ENCODE measurements around the gene RPP25L. TPM values are rescaled to one million over a fixed set of nuclear protein-coding genes. Genes with fewer than 3 reads are reported as not detected.

RPP25L gene
- total and polyA plus RNA-seq, 9 of the 15 experiments (the other 6 are each of a cell fraction or from before 2014, with no cell fraction given) = 16.3 to 43.7 (median 29.0) TPM

DNA sequence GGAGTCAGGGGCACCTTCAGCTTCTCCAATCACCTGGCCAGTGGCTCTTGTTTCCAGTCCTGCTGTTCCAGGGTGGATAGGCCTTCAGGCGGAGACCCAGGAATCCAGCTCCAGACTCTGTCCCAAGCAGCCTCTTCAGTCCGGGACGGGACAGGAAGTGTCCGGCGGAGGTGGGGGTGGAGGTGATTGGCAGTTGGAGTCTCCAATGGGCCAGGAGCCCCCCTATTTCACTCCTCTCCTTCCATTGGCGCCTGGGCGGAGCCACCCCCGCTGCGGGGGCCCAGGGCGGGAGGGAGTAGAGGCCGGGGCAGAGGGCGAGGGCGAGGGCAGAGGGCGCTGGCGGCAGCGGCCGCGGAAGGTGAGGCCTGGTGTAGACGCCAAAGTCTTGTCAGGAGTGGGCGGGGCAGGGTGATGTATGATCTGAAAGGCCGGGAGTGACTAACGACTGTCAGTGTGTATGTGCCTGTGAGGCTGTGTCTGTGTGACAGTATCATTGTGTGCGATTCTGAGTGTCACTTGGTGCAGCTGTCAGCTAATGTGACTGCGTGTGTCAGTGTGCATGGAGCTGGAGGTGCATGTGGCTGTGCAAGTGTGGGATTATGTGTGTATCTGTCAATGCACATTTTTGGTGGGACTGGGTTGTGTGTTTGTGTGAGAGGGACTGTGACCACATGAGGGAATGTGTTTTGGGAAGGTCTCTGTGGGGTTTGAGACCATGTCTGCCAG, 40.1 kb upstream of the RPP25L start, which contains the start of gene IL11RA (continued):
- TF ChIP-seq, protein P1, sequence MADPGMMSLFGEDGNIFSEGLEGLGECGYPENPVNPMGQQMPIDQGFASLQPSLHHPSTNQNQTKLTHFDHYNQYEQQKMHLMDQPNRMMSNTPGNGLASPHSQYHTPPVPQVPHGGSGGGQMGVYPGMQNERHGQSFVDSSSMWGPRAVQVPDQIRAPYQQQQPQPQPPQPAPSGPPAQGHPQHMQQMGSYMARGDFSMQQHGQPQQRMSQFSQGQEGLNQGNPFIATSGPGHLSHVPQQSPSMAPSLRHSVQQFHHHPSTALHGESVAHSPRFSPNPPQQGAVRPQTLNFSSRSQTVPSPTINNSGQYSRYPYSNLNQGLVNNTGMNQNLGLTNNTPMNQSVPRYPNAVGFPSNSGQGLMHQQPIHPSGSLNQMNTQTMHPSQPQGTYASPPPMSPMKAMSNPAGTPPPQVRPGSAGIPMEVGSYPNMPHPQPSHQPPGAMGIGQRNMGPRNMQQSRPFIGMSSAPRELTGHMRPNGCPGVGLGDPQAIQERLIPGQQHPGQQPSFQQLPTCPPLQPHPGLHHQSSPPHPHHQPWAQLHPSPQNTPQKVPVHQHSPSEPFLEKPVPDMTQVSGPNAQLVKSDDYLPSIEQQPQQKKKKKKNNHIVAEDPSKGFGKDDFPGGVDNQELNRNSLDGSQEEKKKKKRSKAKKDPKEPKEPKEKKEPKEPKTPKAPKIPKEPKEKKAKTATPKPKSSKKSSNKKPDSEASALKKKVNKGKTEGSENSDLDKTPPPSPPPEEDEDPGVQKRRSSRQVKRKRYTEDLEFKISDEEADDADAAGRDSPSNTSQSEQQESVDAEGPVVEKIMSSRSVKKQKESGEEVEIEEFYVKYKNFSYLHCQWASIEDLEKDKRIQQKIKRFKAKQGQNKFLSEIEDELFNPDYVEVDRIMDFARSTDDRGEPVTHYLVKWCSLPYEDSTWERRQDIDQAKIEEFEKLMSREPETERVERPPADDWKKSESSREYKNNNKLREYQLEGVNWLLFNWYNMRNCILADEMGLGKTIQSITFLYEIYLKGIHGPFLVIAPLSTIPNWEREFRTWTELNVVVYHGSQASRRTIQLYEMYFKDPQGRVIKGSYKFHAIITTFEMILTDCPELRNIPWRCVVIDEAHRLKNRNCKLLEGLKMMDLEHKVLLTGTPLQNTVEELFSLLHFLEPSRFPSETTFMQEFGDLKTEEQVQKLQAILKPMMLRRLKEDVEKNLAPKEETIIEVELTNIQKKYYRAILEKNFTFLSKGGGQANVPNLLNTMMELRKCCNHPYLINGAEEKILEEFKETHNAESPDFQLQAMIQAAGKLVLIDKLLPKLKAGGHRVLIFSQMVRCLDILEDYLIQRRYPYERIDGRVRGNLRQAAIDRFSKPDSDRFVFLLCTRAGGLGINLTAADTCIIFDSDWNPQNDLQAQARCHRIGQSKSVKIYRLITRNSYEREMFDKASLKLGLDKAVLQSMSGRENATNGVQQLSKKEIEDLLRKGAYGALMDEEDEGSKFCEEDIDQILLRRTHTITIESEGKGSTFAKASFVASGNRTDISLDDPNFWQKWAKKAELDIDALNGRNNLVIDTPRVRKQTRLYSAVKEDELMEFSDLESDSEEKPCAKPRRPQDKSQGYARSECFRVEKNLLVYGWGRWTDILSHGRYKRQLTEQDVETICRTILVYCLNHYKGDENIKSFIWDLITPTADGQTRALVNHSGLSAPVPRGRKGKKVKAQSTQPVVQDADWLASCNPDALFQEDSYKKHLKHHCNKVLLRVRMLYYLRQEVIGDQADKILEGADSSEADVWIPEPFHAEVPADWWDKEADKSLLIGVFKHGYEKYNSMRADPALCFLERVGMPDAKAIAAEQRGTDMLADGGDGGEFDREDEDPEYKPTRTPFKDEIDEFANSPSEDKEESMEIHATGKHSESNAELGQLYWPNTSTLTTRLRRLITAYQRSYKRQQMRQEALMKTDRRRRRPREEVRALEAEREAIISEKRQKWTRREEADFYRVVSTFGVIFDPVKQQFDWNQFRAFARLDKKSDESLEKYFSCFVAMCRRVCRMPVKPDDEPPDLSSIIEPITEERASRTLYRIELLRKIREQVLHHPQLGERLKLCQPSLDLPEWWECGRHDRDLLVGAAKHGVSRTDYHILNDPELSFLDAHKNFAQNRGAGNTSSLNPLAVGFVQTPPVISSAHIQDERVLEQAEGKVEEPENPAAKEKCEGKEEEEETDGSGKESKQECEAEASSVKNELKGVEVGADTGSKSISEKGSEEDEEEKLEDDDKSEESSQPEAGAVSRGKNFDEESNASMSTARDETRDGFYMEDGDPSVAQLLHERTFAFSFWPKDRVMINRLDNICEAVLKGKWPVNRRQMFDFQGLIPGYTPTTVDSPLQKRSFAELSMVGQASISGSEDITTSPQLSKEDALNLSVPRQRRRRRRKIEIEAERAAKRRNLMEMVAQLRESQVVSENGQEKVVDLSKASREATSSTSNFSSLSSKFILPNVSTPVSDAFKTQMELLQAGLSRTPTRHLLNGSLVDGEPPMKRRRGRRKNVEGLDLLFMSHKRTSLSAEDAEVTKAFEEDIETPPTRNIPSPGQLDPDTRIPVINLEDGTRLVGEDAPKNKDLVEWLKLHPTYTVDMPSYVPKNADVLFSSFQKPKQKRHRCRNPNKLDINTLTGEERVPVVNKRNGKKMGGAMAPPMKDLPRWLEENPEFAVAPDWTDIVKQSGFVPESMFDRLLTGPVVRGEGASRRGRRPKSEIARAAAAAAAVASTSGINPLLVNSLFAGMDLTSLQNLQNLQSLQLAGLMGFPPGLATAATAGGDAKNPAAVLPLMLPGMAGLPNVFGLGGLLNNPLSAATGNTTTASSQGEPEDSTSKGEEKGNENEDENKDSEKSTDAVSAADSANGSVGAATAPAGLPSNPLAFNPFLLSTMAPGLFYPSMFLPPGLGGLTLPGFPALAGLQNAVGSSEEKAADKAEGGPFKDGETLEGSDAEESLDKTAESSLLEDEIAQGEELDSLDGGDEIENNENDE (IDR thresholded peaks at IDR 0.05; ENCODE audit: low read depth, low read length) = no peak
- TF ChIP-seq ZBTB17 (CRISPR knock-in tag; IDR thresholded peaks at IDR 0.05) (no peak), ZNF766 (CRISPR knock-in tag; conservative IDR thresholded peaks at IDR 0.05) (no peak), SRSF3 (IDR thresholded peaks at IDR 0.05; ENCODE audit: insufficient read depth, low read length) (no peak), ZBTB26 (CRISPR knock-in tag; IDR thresholded peaks at IDR 0.05) (no peak), CHD4 (IDR thresholded peaks at IDR 0.05; ENCODE audit: insufficient read depth, insufficient replicate concordance, low read depth, low read length, poor library complexity, severe bottlenecking) (no peak), PML (IDR thresholded peaks at IDR 0.05; ENCODE audit: low read length) (no peak)

Measured in K562 (cell line).